Common myeloid progenitor, CD34-positive (primary cell): ENCODE data around the gene FLT4.

Experiments used
- CTCF ChIA-PET: fragments of 350-600 bp; sonication (Branson Sonifier 250); formaldehyde crosslinking; loops from one replicate; lab custom pipeline; 2021; ENCODE audit warnings: antibody characterized with exemption; lab: Charles Lee
- POLR2A ChIA-PET: fragments of 350-600 bp; sonication (Branson Sonifier 250); formaldehyde crosslinking; loops from one replicate; lab custom pipeline; 2021; ENCODE audit warnings: antibody characterized with exemption; lab: Charles Lee
- DNase-seq, 3 donors: peaks; one replicate each; pipeline versions ENCODE4 v3.0.0 to v3.0.0-alpha.2; 2013
- H3K27ac ChIP-seq, 2 experiments: 1 replicate in 1 of 2; 2 replicates in 1 of 2; pipeline ENCODE4 v1.7.0; 2013; ENCODE audit warnings: inconsistent platforms in 2 of 2, low read length in 2 of 2, mild to moderate bottlenecking in 2 of 2, low read depth in 1 of 2, moderate library complexity in 1 of 2; ENCODE audit not compliant: severe bottlenecking in 2 of 2, insufficient read depth in 1 of 2, poor library complexity in 1 of 2
- H3K27me3 ChIP-seq, 5 experiments: replicated peaks in 2 of 5; 1 replicate in 3 of 5; 2 replicates in 2 of 5; pipeline versions ENCODE4 v1.6.1 to v1.7.0; 2013; ENCODE audit warnings: low read length in 4 of 5, mild to moderate bottlenecking in 2 of 5, moderate library complexity in 2 of 5, inconsistent platforms in 1 of 5; ENCODE audit not compliant: insufficient read depth in 5 of 5, control insufficient read depth in 4 of 5
- H3K36me3 ChIP-seq, 4 experiments: 1 replicate in 2 of 4; 2 replicates in 2 of 4; pipeline versions ENCODE4 v1.6.1 to v1.7.0; 2013; ENCODE audit warnings: low read length in 3 of 4, control low read depth in 1 of 4, mild to moderate bottlenecking in 1 of 4; ENCODE audit not compliant: control insufficient read depth in 4 of 4, insufficient read depth in 4 of 4
- H3K4me1 ChIP-seq, 4 experiments: 1 replicate in 3 of 4; 2 replicates in 1 of 4; pipeline versions ENCODE4 v1.6.1 to v1.7.1; 2013; ENCODE audit warnings: low read length in 3 of 4, mild to moderate bottlenecking in 3 of 4, control low read depth in 1 of 4, inconsistent platforms in 1 of 4, moderate library complexity in 1 of 4; ENCODE audit not compliant: control insufficient read depth in 4 of 4, insufficient read depth in 4 of 4; ENCODE audit errors: control extremely low read depth in 1 of 4
- H3K4me3 ChIP-seq, 7 experiments: 1 replicate in 4 of 7; 2 replicates in 3 of 7; pipeline versions ENCODE4 v1.5.1 to v1.7.0; 2013; ENCODE audit warnings: mild to moderate bottlenecking in 7 of 7, low read length in 6 of 7, moderate library complexity in 6 of 7, inconsistent platforms in 2 of 7, low read depth in 2 of 7, control low read depth in 1 of 7; ENCODE audit not compliant: insufficient read depth in 4 of 7, control insufficient read depth in 1 of 7; ENCODE audit errors: extremely low read depth in 1 of 7
- H3K9me3 ChIP-seq, 5 experiments: 1 replicate in 4 of 5; 2 replicates in 1 of 5; pipeline versions ENCODE4 v1.6.1 to v1.7.1; 2013; ENCODE audit warnings: low read length in 4 of 5, mild to moderate bottlenecking in 2 of 5, inconsistent platforms in 1 of 5, low read depth in 1 of 5, moderate library complexity in 1 of 5; ENCODE audit not compliant: control insufficient read depth in 4 of 5, insufficient read depth in 2 of 5; ENCODE audit errors: control extremely low read depth in 1 of 5
- WGBS: methylation state at CpG from one replicate; pipeline ENCODE4 v1.1.5; 2013; ENCODE audit not compliant: insufficient coverage; 5-methylcytosine and 5-hydroxymethylcytosine counted together

The FLT4 gene

GRCh38 chr5:180639741-180640610, 9.4 kb downstream of the FLT4 start:
- WGBS = 80% methylated on average over 25 of the region's 27 CpGs
- H3K27ac ChIP-seq = no peak overlapping the region
- no peak overlapping the region for H3K4me3 ChIP-seq
- H3K4me1 ChIP-seq = peaks cover 0 to 2% (median under 1%) of the 10 kb centered on the region in 4 experiments
- ChIA-PET CTCF (no interaction called here), POLR2A (interaction anchor here (0.7 kb wide), 1 partner anchor 45 kb away, joined by 3 read pairs; no protein-coding TSS in a partner anchor)
- no peak for DNase-seq
- no peaks in the 10 kb centered on the region for H3K9me3 ChIP-seq
- H3K27me3 ChIP-seq = peaks cover 0 to 20% (median 3%) of the 10 kb centered on the region in 5 experiments
- H3K36me3 ChIP-seq = no peaks in the 10 kb centered on the region

DNA sequence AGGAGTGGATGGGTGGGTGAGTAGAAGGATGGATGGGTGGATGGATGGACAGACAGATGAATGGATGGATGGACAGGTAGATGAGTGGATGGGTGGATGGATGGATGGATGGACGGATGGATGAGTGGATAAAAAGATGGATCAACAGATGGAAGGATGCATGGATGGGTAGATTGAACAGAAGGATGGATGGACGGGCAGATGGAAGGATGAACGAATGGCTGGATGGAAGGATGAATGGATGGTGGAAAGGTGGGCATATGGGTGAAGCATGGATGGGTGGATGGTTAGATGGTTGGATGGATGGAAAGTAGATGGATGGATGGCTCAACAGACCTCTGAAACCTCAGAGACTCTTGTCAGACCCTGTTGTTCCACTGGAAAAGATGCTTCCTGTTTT, 10.1 kb downstream of the FLT4 start:
- no peaks in the 10 kb centered on the region for H3K9me3 ChIP-seq
- no peak overlapping the region for H3K4me3 ChIP-seq
- no peak overlapping the region for H3K27ac ChIP-seq
- POLR2A ChIA-PET = no interaction called here
- DNase-seq = no peak
- peaks cover 0 to 13% (median 2%) of the 10 kb centered on the region in 5 experiments for H3K27me3 ChIP-seq
- H3K4me1 ChIP-seq = peaks cover 0 to 2% (median under 1%) of the 10 kb centered on the region in 4 experiments
- CTCF ChIA-PET = no interaction called here
- WGBS = 67% methylated on average over 3 of the region's 3 CpGs
- H3K36me3 ChIP-seq = no peaks in the 10 kb centered on the region

GRCh38 chr5:180637962-180638680, 11.3 kb downstream of the FLT4 start:
- CTCF ChIA-PET = no interaction called here
- DNase-seq = no peak
- peaks cover 0 to 2% (median under 1%) of the 10 kb centered on the region in 4 experiments for H3K4me1 ChIP-seq
- H3K27me3 ChIP-seq = peaks cover 0 to 3% (median under 1%) of the 10 kb centered on the region in 5 experiments
- H3K36me3 ChIP-seq = no peaks in the 10 kb centered on the region
- no peak overlapping the region for H3K4me3 ChIP-seq
- 97% methylated on average over 20 of the region's 20 CpGs for WGBS
- H3K27ac ChIP-seq = no peak overlapping the region
- POLR2A ChIA-PET = interaction anchor here (0.6 kb wide), 1 partner anchor 24 kb away, joined by 3 read pairs; no protein-coding TSS in a partner anchor
- H3K9me3 ChIP-seq = no peaks in the 10 kb centered on the region

GRCh38 chr5:180636403-180637075, 12.9 kb downstream of the FLT4 start:
- H3K36me3 ChIP-seq = no peaks in the 10 kb centered on the region
- H3K27ac ChIP-seq = no peak overlapping the region
- H3K27me3 ChIP-seq = peaks cover 0 to 2% (median 0%) of the 10 kb centered on the region in 5 experiments
- H3K4me1 ChIP-seq = peaks cover 0 to 2% (median under 1%) of the 10 kb centered on the region in 4 experiments
- WGBS = 88% methylated on average over 11 of the region's 18 CpGs
- POLR2A ChIA-PET = no interaction called here
- CTCF ChIA-PET = no interaction called here
- no peaks in the 10 kb centered on the region for H3K9me3 ChIP-seq
- H3K4me3 ChIP-seq = no peak overlapping the region
- no peak for DNase-seq

GRCh38 chr5:180636016-180636402, 13.4 kb downstream of the FLT4 start:
- 98% methylated on average over 8 of the region's 8 CpGs for WGBS
- H3K4me1 ChIP-seq = peaks cover 0 to 2% (median under 1%) of the 10 kb centered on the region in 4 experiments
- no peak overlapping the region for H3K27ac ChIP-seq
- H3K4me3 ChIP-seq = no peak overlapping the region
- peaks cover 0 to 2% (median 0%) of the 10 kb centered on the region in 5 experiments for H3K27me3 ChIP-seq
- POLR2A ChIA-PET = no interaction called here
- no peak for DNase-seq
- H3K36me3 ChIP-seq = no peaks in the 10 kb centered on the region
- H3K9me3 ChIP-seq = no peaks in the 10 kb centered on the region
- CTCF ChIA-PET = no interaction called here

DNA sequence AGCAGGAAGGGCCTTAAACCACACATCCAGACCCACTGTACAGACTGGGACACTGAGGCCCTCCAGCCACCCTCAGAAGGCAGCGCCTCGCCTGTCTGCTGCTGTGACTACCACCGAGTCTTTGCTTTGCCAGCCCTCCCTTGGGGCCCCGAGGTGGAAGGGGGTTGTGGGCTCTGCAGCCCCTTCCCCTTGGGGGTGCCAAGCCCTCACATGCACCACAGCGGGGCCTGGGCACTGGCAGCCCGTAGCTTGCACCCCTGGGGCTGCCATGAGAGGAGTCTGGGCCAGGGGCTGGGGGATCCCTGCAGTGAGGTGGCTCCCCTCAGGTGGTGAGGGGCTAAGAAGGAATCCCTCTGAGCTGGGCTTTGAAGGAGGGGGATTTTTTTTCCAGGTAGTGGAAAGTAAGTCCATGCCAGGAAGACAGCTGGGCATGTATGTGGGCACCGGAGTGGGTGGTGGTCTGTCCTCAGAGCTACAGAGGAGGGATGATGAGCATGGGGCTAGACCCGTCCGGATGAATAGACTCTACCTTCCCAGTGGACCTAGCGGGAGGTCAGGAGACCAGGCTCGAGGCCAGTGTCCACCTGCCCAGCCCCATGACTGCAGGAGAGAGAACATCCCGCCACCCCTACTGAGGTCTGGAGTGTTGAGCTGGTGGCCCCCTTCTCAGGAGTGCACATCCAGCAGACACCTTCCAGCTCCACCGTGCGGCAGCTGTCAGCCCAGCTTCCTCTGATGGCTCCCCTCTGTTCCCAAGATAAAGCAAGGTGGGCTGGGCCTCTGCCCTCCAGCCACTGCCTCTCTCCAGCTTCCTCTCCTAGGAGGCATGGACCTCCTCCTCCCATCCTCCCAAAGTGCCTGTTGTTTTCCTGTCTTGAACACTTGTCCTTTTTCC, 15.9 kb downstream of the FLT4 start:
- no peaks in the 10 kb centered on the region for H3K9me3 ChIP-seq
- ChIA-PET CTCF (interaction anchor here (1.0 kb wide), 1 partner anchor 14 kb away, joined by 5 read pairs; no protein-coding TSS in a partner anchor), POLR2A (no interaction called here)
- no peaks in the 10 kb centered on the region for H3K4me1 ChIP-seq
- H3K27ac ChIP-seq = no peak overlapping the region
- DNase-seq = no peak
- no peak overlapping the region for H3K4me3 ChIP-seq
- 83% methylated on average over 13 of the region's 14 CpGs for WGBS
- no peaks in the 10 kb centered on the region for H3K36me3 ChIP-seq
- H3K27me3 ChIP-seq = no peaks in the 10 kb centered on the region
